Transverse colon (tissue), 4 donors: Measurements from ENCODE around the gene CRYBG2. TPM values are rescaled to one million over a fixed set of nuclear protein-coding genes. Genes with fewer than 3 reads are reported as not detected.

Experiments used
- DNase-seq: peaks from one replicate; pipeline ENCODE4 v3.0.0-alpha.2; 2019
- H3K27ac ChIP-seq, 4 donors: fragments of 200-600 bp; sonication (generic); 2 replicates each; pipeline ENCODE4 v1.5.1; 2016 to 2018; ENCODE audit warnings: inconsistent platforms in 4 of 4
- H3K27me3 ChIP-seq: fragments of 200-600 bp; sonication (generic); 2 replicates; pipeline ENCODE4 v1.5.1; 2017; ENCODE audit warnings: inconsistent platforms
- H3K36me3 ChIP-seq, 4 donors: fragments of 200-600 bp; sonication (generic); 2 replicates each; pipeline ENCODE4 v1.5.1; 2017 to 2019; ENCODE audit warnings: inconsistent platforms in 4 of 4
- H3K4me1 ChIP-seq, 4 donors: fragments of 200-600 bp; sonication (generic); 2 replicates each; pipeline ENCODE4 v1.5.1; 2017 to 2020; ENCODE audit warnings: inconsistent platforms in 4 of 4
- H3K4me3 ChIP-seq, 4 donors: fragments of 200-600 bp; sonication (generic); 1 replicate in 1 of 4; 2 replicates in 3 of 4; pipeline versions ENCODE4 v1.5.1 to v1.6.1; 2017 to 2019; ENCODE audit warnings: inconsistent platforms in 4 of 4
- H3K9me3 ChIP-seq, 2 donors: fragments of 200-600 bp; sonication (generic); 2 replicates each; pipeline ENCODE4 v1.5.1; 2017 to 2019; ENCODE audit warnings: inconsistent platforms in 2 of 2
- CTCF ChIP-seq, 5 experiments: fragments of 200-600 bp in 3 of 5; fragments of 450-650 bp in 2 of 5; sonication (generic) in 3 of 5; IDR thresholded peaks; 1 replicate in 2 of 5; 2 replicates in 3 of 5; pipeline ENCODE4 v1.5.1; 2016 to 2017; ENCODE audit warnings: antibody characterized with exemption in 5 of 5, inconsistent platforms in 3 of 5, mild to moderate bottlenecking in 2 of 5, moderate library complexity in 1 of 5
- EP300 ChIP-seq: sonication (generic); formaldehyde crosslinking; IDR thresholded peaks from one replicate; pipeline ENCODE4 v1.6.1; 2017; ENCODE audit warnings: antibody characterized with exemption, low read depth
- POLR2A ChIP-seq: fragments of 450-650 bp; IDR thresholded peaks from one replicate; pipeline ENCODE4 v1.6.1; 2016; ENCODE audit warnings: antibody characterized with exemption, mild to moderate bottlenecking, moderate library complexity
- POLR2AphosphoS5 ChIP-seq, 3 donors: sonication (generic); formaldehyde crosslinking; IDR thresholded peaks; one replicate each; pipeline ENCODE4 v1.6.1; 2016; ENCODE audit warnings: antibody characterized with exemption in 3 of 3
- WGBS, 2 donors: methylation state at CpG; one replicate each; pipeline ENCODE4 v1.1.5; 2018; ENCODE audit warnings: low coverage in 1 of 2; 5-methylcytosine and 5-hydroxymethylcytosine counted together
- in situ Hi-C, 4 donors: fragments of 200-750 bp; cut with MboI; loops; one replicate each; pipeline versions ENCODE4 v1.15.0 to v1.15.1; 2017; ENCODE audit warnings: low sequenced_read_pairs in 3 of 4, low pct_ligation_motif_present in 1 of 4, low pct_unique_long_range_greater_than_20kb in 1 of 4
- intact Hi-C: fragments of 100-400 bp; cut with DNase I; formaldehyde crosslinking; loops from one replicate; pipeline ENCODE4 v1.15.1; 2023; ENCODE audit warnings: low total_unique reads
- total RNA-seq, 4 donors: library from RNA; depleted of rRNA; stranded (reverse); fragments of >200 nt; gene quantifications; one replicate each; pipeline ENCODE4 v1.1.0, GENCODE V29; 2016

The CRYBG2 gene
- total RNA-seq, 4 donors from 2014 or later: 2.8 to 41.9 (median 22.3) TPM

DNA sequence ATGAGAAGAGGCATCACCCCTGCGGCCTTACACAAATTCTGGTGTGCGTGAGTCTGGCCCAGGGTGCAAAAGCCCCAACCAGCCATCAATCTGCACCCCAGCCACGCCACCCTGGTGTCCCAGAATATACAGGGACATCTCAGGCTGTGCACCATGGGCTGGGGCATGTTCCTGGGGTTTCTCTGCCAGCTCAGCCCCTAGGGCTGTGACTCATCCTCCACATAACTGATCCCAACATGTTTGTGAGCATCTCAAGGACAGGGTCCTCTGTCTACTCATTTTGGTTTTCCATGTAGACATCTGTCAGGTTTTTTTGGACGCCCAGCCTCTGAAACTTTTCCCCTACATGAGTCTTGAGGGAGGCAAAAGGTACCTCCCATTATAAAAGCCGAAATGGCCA, 18.1 kb upstream of the CRYBG2 start:
- Histone ChIP-seq H3K27me3 (no peaks in the 10 kb centered on the region), H3K4me3 (no peak overlapping the region), H3K4me1 (no peaks in the 10 kb centered on the region), H3K36me3 (no peaks in the 10 kb centered on the region), H3K9me3 (no peaks in the 10 kb centered on the region), H3K27ac (no peak overlapping the region)
- no peak for DNase-seq
- 60 to 83% methylated on average over 1 to 5 of the region's 5 CpGs for WGBS, 2 donors
- in situ Hi-C loops (no loop called here), intact Hi-C loops (no loop called here)
- TF ChIP-seq CTCF (IDR thresholded peaks at IDR 0.05) (no peak), EP300 (no peak), POLR2AphosphoS5 (IDR thresholded peaks at IDR 0.05) (no peak), POLR2A (no peak)

DNA sequence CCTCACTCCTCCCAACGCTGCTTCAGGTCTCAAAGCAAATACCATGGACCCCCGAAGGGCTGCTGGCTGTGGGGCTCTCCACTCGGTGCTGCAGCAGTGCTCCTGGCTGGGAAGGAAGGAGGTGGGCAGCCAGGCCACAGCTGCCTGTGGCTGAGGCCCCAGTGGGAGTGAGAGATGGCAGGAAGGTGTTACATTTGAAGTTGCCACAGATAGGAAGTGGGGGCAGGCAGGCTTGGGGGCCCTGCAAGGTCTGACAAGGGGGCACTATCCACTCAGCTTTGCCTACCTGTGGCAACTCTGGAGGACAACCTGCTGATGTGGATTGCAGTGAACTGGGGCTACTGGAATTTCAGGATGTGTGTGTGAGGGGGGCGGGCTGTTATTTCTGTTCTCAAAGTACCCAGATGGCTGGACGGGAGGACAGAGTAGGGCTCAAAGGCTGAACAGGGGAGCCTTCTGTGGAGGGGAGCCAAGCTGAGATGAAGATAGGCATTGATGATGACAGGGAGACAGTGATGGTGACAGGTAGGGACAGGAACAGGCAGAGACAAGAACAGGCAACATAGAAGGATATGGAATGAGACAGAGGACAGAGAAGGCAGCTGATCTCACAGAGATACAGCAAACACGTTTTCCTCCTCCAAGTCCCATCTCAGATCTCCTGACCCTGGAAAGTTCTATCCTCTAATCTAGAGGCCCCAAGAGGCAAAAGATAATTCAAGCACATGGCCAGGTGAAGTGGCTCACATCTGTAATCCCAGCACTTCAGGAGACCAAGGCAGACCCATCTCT, 16.9 kb upstream of the CRYBG2 start:
- no peaks in the 10 kb centered on the region for H3K4me1 ChIP-seq
- H3K27me3 ChIP-seq: no peaks in the 10 kb centered on the region
- in situ Hi-C loops (no loop called here), intact Hi-C loops (no loop called here)
- no peaks in the 10 kb centered on the region for H3K9me3 ChIP-seq
- 57 to 67% methylated on average over 3 to 6 of the region's 6 CpGs for WGBS, 2 donors
- DNase-seq: no peak
- no peaks in the 10 kb centered on the region for H3K36me3 ChIP-seq
- H3K27ac ChIP-seq: no peak overlapping the region
- H3K4me3 ChIP-seq: no peak overlapping the region
- TF ChIP-seq POLR2AphosphoS5 (IDR thresholded peaks at IDR 0.05) (no peak), CTCF (IDR thresholded peaks at IDR 0.05) (no peak), POLR2A (no peak)

DNA sequence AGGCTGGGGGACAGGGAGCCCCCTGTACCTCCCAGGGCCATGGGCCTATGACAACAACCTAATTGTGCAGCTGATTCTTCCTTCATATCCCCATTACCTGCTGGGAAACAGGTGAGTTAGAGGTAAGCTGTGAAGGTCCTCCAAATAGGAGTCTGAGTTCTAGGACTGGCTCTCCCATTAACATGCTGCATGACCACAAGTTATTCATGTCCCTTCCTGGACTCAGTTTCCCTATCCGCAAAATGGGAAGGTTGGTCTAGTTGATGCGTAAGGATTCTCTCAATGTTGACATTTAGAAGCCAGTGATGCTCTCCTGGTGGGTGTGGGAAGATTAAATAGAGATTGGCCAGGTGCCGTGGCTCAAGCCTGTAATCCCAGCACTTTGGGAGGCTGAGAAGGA, 14.6 kb upstream of the CRYBG2 start:
- intact Hi-C loops: no loop called here
- in situ Hi-C loops: no loop called here
- Histone ChIP-seq H3K4me1 (no peaks in the 10 kb centered on the region), H3K9me3 (no peaks in the 10 kb centered on the region), H3K36me3 (no peaks in the 10 kb centered on the region), H3K27ac (no peak overlapping the region), H3K4me3 (no peak overlapping the region), H3K27me3 (peaks cover 14% of the 10 kb centered on the region)
- TF ChIP-seq POLR2A: no peak
- no peak for TF ChIP-seq CTCF (IDR thresholded peaks at IDR 0.05)
- no peak for TF ChIP-seq POLR2AphosphoS5 (IDR thresholded peaks at IDR 0.05)
- no peak for TF ChIP-seq EP300
- no peak for DNase-seq
- WGBS, 2 donors: 80 to 92% methylated on average over 1 to 3 of the region's 3 CpGs

GRCh38 chr1:26368006-26368405, 14.1 kb upstream of the CRYBG2 start:
- intact Hi-C loops: no loop called here
- WGBS, 2 donors: 66 to 89% methylated on average over 1 to 4 of the region's 4 CpGs
- Histone ChIP-seq H3K27ac (no peak overlapping the region), H3K4me1 (no peaks in the 10 kb centered on the region), H3K36me3 (no peaks in the 10 kb centered on the region), H3K27me3 (peaks cover 18% of the 10 kb centered on the region), H3K9me3 (no peaks in the 10 kb centered on the region), H3K4me3 (no peak overlapping the region)
- no peak for DNase-seq
- TF ChIP-seq EP300: no peak
- TF ChIP-seq CTCF (IDR thresholded peaks at IDR 0.05): no peak
- no peak for TF ChIP-seq POLR2AphosphoS5 (IDR thresholded peaks at IDR 0.05)
- TF ChIP-seq POLR2A: no peak
- in situ Hi-C loops: no loop called here
